ENCODE data around the gene CEP164. TPM values are rescaled to one million over a fixed set of nuclear protein-coding genes. Genes with fewer than 3 reads are reported as not detected.

CEP164 gene
- total RNA-seq, 1 donor from 2014 or later, result 15.1 TPM

DNA sequence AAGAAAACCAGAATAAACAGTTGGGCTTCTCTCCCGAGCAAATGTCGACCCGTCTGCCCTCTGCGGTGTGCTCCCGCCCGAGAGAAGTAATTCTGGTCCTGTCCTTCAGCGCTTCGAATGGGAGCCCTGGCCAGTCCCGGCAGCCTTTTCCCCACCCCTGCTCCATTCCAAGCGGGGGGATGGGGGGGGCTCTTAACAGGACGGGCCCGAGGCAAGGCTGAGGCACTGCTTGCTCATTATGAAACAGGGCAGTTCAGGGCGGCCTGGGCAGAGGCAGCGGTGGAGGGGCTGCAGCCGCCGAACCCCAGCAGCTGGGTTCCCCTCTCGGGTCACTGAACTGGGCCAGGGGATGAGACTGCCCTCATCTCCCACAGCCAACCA, 27.4 kb upstream of the CEP164 start:
- TF ChIP-seq, protein P1, sequence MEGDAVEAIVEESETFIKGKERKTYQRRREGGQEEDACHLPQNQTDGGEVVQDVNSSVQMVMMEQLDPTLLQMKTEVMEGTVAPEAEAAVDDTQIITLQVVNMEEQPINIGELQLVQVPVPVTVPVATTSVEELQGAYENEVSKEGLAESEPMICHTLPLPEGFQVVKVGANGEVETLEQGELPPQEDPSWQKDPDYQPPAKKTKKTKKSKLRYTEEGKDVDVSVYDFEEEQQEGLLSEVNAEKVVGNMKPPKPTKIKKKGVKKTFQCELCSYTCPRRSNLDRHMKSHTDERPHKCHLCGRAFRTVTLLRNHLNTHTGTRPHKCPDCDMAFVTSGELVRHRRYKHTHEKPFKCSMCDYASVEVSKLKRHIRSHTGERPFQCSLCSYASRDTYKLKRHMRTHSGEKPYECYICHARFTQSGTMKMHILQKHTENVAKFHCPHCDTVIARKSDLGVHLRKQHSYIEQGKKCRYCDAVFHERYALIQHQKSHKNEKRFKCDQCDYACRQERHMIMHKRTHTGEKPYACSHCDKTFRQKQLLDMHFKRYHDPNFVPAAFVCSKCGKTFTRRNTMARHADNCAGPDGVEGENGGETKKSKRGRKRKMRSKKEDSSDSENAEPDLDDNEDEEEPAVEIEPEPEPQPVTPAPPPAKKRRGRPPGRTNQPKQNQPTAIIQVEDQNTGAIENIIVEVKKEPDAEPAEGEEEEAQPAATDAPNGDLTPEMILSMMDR (IDR thresholded peaks at IDR 0.05), result no peak
- intact Hi-C loops (cut with DNase I), result no loop called here
- no peaks in the 10 kb centered on the region for H3K36me3 ChIP-seq
- H3K27ac ChIP-seq, result no peak overlapping the region
- DNase-seq (ENCODE audit: low spot score in 2 of 2), result peak in 1 of 2 donors; percentile 68
- no peaks in the 10 kb centered on the region for H3K27me3 ChIP-seq
- peak overlapping the region in 1 of 2 donors; percentile 41 for H3K4me3 ChIP-seq
- no peaks in the 10 kb centered on the region for H3K9me3 ChIP-seq
- H3K4me1 ChIP-seq, result peaks cover 2 to 3% of the 10 kb centered on the region in 2 donors

DNA sequence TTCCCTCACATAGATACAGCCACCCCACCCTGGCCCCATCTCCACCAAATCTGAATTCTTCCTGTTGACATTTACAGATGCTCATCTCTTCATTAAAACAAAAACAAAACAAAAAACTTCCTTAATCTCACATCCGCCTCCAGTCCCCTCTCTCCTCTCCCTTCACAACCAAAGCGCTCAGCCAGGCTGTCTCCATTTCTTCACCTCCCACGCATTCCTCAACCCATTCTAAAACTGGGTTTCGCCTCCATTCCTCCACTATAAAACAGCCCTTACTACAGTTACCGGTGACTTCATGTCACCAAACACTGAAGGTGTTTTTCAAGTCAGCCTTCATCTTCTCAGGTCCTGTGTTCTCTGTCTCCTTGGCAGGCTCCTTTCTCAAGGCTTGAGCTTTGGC, 26.9 kb upstream of the CEP164 start:
- Histone ChIP-seq H3K9me3 (no peaks in the 10 kb centered on the region), H3K36me3 (no peaks in the 10 kb centered on the region), H3K4me1 (peaks cover 2 to 3% of the 10 kb centered on the region in 2 donors), H3K27me3 (no peaks in the 10 kb centered on the region), H3K4me3 (peak overlapping the region in 1 of 2 donors; percentile 41), H3K27ac (no peak overlapping the region)
- no peak for DNase-seq (ENCODE audit: low spot score in 2 of 2)
- TF ChIP-seq, protein P1 (IDR thresholded peaks at IDR 0.05), result no peak
- intact Hi-C loops (cut with DNase I), result no loop called here

DNA sequence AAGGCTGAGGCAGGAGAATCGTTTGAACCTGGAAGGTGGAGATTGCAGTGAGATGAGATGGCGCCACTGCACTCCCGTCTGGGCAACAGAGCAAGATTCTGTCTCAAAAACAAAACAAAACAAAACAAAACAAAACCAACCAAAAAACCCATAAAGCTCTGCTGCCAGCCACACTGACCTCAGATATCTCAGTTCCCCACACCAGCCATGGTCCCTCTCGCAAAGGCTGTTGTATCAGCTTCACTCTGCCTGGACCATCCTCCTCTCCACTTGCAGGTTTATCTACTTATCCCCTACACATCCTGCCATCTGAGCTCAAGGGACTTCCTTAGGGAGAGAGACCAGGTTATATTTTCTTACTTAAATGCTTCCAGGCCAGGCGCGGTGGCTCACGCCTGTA, 25.4 kb upstream of the CEP164 start:
- TF ChIP-seq, protein P1 (IDR thresholded peaks at IDR 0.05), result no peak
- H3K27ac ChIP-seq, result no peak overlapping the region
- peaks cover 2 to 3% of the 10 kb centered on the region in 2 donors for H3K4me1 ChIP-seq
- H3K4me3 ChIP-seq, result no peak overlapping the region
- no peaks in the 10 kb centered on the region for H3K27me3 ChIP-seq
- H3K36me3 ChIP-seq, result no peaks in the 10 kb centered on the region
- no peaks in the 10 kb centered on the region for H3K9me3 ChIP-seq
- DNase-seq (ENCODE audit: low spot score in 2 of 2), result no peak
- intact Hi-C loops (cut with DNase I), result no loop called here

DNA sequence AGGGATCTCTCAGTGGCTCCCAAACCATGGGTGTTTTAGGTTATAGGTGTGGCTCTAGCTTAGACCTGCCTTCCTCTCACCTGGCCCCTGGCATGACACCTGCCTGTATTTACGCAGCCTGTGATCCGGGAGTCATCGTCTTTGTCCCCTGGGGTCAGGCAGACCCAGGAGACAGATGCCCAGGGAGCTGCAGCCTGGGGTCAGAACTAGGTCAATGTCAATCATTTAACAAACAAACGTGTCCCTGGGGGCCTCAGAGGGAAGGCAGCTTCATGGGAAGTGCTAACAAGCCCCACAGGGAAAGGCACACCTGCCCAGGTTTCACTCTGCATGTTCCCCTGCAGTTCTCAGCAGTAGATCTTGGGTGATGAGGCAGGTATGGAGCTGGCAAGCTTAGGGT, 24.6 kb upstream of the CEP164 start:
- no peaks in the 10 kb centered on the region for H3K9me3 ChIP-seq
- TF ChIP-seq, protein P1 (IDR thresholded peaks at IDR 0.05), result no peak
- H3K27me3 ChIP-seq, result no peaks in the 10 kb centered on the region
- H3K4me3 ChIP-seq, result no peak overlapping the region
- intact Hi-C loops (cut with DNase I), result no loop called here
- DNase-seq (ENCODE audit: low spot score in 2 of 2), result no peak
- H3K27ac ChIP-seq, result no peak overlapping the region
- H3K36me3 ChIP-seq, result no peaks in the 10 kb centered on the region
- peaks cover 2 to 3% of the 10 kb centered on the region in 2 donors for H3K4me1 ChIP-seq

DNA sequence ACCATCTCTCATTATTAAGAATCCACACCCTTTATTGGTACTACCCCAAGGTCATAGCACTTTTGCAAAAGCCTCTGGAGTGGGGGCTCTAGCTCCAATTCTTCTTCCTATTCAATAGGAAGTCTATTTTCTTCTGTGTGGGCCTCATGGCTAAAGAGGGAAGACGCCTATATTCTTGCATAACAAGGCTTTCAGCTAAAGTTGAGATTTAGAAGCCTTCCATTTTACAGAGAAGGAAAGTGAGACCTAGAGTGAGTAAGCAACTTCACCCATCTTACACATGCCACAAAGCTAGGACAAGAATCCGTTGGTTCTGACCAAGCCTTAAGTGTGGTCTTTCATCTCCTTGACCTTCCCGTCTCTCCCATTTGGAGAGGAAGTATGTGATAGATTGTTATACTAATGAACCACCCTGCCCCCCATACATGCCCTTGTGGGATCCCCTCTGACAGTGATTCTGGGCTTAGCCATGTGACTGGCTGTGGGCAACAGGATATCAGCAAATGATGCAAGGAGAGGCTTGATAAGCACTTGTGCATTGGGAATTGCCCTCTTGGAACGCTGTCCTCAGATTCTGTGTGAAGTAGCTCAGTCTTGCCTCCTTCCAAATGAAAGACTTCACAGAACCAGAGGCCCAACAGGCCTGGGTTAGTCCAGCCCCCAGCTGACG, 23.9 kb upstream of the CEP164 start:
- Histone ChIP-seq H3K27ac (no peak overlapping the region), H3K4me3 (no peak overlapping the region), H3K36me3 (no peaks in the 10 kb centered on the region), H3K9me3 (no peaks in the 10 kb centered on the region), H3K4me1 (peaks cover 2 to 3% of the 10 kb centered on the region in 2 donors), H3K27me3 (no peaks in the 10 kb centered on the region)
- intact Hi-C loops (cut with DNase I), result no loop called here
- DNase-seq (ENCODE audit: low spot score in 2 of 2), result no peak
- TF ChIP-seq, protein P1 (IDR thresholded peaks at IDR 0.05), result no peak
